Osteocyte (in vitro differentiated cells): ENCODE results near the gene MANSC4. TPM values are rescaled to one million over a fixed set of nuclear protein-coding genes. Genes with fewer than 3 reads are reported as not detected.

Experiments used
- DNase-seq: peaks from one replicate; pipeline ENCODE4 v3.0.0; 2021; ENCODE audit warnings: mixed read lengths; ENCODE audit not compliant: unreplicated experiment; ENCODE audit errors: extremely low spot score
- H3K27ac Mint-ChIP-seq: one replicate; pipeline ENCODE4 v1.8.0; 2021; ENCODE audit warnings: mild to moderate bottlenecking, mixed read lengths; ENCODE audit not compliant: unreplicated experiment
- H3K27me3 Mint-ChIP-seq: one replicate; pipeline ENCODE4 v1.8.0; 2021; ENCODE audit warnings: mixed read lengths; ENCODE audit not compliant: unreplicated experiment
- H3K36me3 Mint-ChIP-seq: one replicate; pipeline ENCODE4 v1.8.0; 2021; ENCODE audit warnings: mixed read lengths; ENCODE audit not compliant: unreplicated experiment
- H3K4me1 Mint-ChIP-seq: one replicate; pipeline ENCODE4 v1.8.0; 2021; ENCODE audit warnings: mixed read lengths; ENCODE audit not compliant: unreplicated experiment
- H3K4me3 Mint-ChIP-seq: one replicate; pipeline ENCODE4 v1.8.0; 2021; ENCODE audit warnings: mild to moderate bottlenecking, moderate library complexity, mixed read lengths; ENCODE audit not compliant: unreplicated experiment
- H3K9me3 Mint-ChIP-seq: one replicate; pipeline ENCODE4 v1.8.0; 2021; ENCODE audit warnings: mixed read lengths; ENCODE audit not compliant: unreplicated experiment
- total RNA-seq: library from RNA; stranded (reverse); gene quantifications from 2 replicates; pipeline ENCODE4 v1.2.1, GENCODE V29; 2021
- TF ChIP-seq, protein P1 (sequence below): fragments of 200-600 bp; sonication (generic); IDR thresholded peaks from 2 replicates; pipeline ENCODE4 v1.5.0; 2021; ENCODE audit warnings: antibody characterized with exemption, mild to moderate bottlenecking, moderate library complexity

The MANSC4 gene
- total RNA-seq, 1 donor from 2014 or later, result not detected

DNA sequence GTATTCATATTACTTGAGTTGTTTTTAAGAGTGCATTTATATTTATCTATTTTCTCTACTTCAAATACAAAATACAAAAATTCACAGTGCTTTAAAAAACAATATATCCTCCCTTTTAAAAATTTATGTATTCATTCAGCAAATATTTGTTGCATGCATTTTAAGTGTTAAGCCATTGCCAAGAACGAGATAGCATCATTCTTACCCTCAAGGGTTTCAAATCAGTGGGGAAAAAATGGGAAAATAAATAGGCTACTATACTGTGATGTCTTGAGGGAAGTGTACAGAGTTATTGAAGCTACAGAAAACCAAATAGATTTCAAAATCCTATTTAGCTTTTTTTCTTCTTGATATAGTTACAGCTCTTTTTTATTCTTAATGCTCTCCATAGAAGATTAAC lies 46.2 kb downstream of the MANSC4 start:
- Mint-ChIP-seq H3K4me3 (no peak overlapping the region), H3K36me3 (peaks cover 34% of the 10 kb centered on the region), H3K27ac (no peak overlapping the region), H3K9me3 (no peaks in the 10 kb centered on the region), H3K4me1 (no peaks in the 10 kb centered on the region), H3K27me3 (no peaks in the 10 kb centered on the region)
- DNase-seq, result no peak
- TF ChIP-seq, protein P1, sequence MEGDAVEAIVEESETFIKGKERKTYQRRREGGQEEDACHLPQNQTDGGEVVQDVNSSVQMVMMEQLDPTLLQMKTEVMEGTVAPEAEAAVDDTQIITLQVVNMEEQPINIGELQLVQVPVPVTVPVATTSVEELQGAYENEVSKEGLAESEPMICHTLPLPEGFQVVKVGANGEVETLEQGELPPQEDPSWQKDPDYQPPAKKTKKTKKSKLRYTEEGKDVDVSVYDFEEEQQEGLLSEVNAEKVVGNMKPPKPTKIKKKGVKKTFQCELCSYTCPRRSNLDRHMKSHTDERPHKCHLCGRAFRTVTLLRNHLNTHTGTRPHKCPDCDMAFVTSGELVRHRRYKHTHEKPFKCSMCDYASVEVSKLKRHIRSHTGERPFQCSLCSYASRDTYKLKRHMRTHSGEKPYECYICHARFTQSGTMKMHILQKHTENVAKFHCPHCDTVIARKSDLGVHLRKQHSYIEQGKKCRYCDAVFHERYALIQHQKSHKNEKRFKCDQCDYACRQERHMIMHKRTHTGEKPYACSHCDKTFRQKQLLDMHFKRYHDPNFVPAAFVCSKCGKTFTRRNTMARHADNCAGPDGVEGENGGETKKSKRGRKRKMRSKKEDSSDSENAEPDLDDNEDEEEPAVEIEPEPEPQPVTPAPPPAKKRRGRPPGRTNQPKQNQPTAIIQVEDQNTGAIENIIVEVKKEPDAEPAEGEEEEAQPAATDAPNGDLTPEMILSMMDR, result no peak

DNA sequence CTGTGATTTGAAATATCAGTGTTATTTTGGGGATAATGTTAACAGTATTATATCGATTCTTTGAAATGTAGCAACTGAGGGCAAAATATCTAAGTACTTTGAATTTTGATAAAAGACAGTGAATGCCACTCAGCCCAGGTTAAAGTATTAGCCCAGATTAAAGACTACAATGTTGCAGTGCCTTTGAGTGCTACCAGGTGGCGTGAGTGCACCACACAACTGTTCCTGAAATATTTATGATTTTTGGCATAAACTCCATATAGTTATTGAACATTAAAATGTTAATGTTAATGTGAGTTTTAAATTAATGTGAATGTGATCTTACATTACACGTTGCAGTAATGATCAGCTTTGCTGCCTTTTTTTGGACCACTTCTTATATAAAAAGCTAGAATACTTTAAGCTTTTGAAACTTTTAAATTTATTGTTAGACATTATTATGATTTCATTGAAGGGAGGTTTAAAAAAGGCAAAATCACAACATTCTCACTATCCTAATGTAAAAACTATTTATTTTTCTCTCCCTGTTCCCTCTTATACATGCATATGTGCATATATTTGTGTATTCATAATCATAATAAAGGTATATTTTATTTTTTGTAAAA lies 46.9 kb downstream of the MANSC4 start:
- Mint-ChIP-seq H3K27ac (no peak overlapping the region), H3K4me1 (no peaks in the 10 kb centered on the region), H3K27me3 (no peaks in the 10 kb centered on the region), H3K4me3 (no peak overlapping the region), H3K36me3 (peaks cover 32% of the 10 kb centered on the region), H3K9me3 (no peaks in the 10 kb centered on the region)
- no peak for DNase-seq
- TF ChIP-seq, protein P1, result peak; percentile 88

DNA sequence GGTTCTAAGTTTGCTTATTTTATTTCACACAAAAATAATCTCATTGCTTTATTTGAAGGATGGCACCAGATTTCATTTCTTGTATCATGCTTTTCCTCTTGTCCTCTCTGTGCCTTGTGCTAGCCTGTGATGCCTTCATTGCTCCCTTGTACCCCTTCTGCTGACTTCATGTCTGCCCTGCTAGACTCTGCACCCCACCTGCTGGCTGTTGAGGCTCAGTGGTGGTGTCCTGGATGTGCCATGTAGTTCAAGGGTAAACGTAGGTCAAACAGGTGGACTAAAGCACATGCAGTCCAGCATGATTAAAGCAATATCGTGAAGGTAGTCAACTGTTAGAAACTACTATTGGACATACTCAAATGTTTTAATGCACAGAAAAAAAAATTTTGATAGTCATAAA lies 47.8 kb downstream of the MANSC4 start:
- TF ChIP-seq, protein P1, result peak; percentile 18
- DNase-seq, result no peak
- H3K27me3 Mint-ChIP-seq, result no peaks in the 10 kb centered on the region
- H3K9me3 Mint-ChIP-seq, result no peaks in the 10 kb centered on the region
- no peak overlapping the region for H3K27ac Mint-ChIP-seq
- H3K4me1 Mint-ChIP-seq, result no peaks in the 10 kb centered on the region
- no peak overlapping the region for H3K4me3 Mint-ChIP-seq
- H3K36me3 Mint-ChIP-seq, result peaks cover 24% of the 10 kb centered on the region

DNA sequence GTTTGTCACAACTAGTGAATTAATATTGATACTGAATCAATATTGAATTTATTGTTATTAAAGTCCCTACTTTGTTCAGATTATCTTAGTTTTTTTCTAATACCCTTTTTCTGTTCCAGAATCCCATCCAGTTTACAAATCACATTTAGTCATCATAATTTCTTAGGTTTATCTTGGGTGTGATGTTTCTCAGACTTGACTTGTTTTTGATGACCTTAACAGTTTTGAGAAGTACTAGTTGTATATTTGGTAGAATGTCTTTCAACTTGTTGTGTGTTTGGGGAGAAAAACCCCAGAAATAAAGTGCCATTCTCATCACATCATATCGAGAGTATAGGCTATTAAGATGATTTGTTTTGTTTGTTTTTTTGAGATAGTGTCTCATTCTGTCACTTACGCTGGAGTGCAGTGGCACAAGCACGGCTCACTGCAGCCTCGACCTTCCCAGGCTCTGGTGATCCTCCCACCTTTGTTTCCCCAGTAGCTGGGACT lies 49.9 kb downstream of the MANSC4 start:
- no peak for DNase-seq
- Mint-ChIP-seq H3K36me3 (peaks cover 21% of the 10 kb centered on the region), H3K27ac (no peak overlapping the region), H3K4me1 (no peaks in the 10 kb centered on the region), H3K9me3 (no peaks in the 10 kb centered on the region), H3K4me3 (no peak overlapping the region), H3K27me3 (no peaks in the 10 kb centered on the region)
- TF ChIP-seq, protein P1, result no peak

DNA sequence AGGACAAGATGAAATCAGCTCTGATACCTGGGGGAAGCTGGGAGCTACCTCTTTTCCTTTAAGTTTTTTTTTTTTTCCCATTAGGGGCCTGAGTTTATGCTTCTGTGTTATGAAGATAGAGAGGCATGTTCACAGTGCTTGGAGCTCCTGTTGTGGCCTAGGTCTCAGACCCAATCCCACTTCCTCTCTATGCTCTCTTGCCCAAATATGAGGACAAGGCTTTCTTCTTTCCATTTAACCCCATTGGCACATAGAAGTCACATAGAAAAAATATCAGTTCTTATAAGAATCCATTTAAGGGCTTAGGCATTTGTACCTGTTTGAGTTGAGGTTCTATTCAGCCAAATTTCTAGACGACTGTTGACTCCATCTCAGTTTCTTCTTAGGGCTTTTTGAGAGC lies 56.8 kb downstream of the MANSC4 start:
- Mint-ChIP-seq H3K9me3 (no peaks in the 10 kb centered on the region), H3K4me3 (no peak overlapping the region), H3K27ac (no peak overlapping the region), H3K36me3 (peaks cover 24% of the 10 kb centered on the region), H3K4me1 (no peaks in the 10 kb centered on the region), H3K27me3 (no peaks in the 10 kb centered on the region)
- TF ChIP-seq, protein P1, result no peak
- DNase-seq, result no peak

Other genes with a start within 250 kb of the MANSC4 start
- 1.4 and 1.6 TPM in 2 replicates for gene REP15, start 83.8 kb downstream of the MANSC4 start, total RNA-seq
- 30.6 and 31.0 TPM in 2 replicates for gene MRPS35, start 69.4 kb downstream of the MANSC4 start, total RNA-seq
- gene KLHL42, start within 50 bp of the MANSC4 start, total RNA-seq, result 29.2 TPM in 2 replicates
- 0.44 and 0.46 TPM in 2 replicates for gene PTHLH, start 192.5 kb upstream of the MANSC4 start, total RNA-seq